NB4 (cell line): Measurements from ENCODE around the gene GET3.

Source experiments
- CTCF ChIP-seq: IDR thresholded peaks from one replicate; pipeline ENCODE4 v1.5.1; 2012; ENCODE audit warnings: low read depth, low read length
- MAX ChIP-seq: IDR thresholded peaks from 2 replicates; pipeline ENCODE4 v1.6.1; 2011; ENCODE audit warnings: low read depth, low read length
- MYC ChIP-seq: IDR thresholded peaks from 2 replicates; pipeline ENCODE4 v1.6.1; 2011; ENCODE audit warnings: low read depth, low read length
- POLR2A ChIP-seq: IDR thresholded peaks from 2 replicates; pipeline ENCODE4 v1.6.1; 2011; ENCODE audit warnings: mild to moderate bottlenecking; ENCODE audit not compliant: insufficient read length; ENCODE audit errors: extremely low read depth

- no peak for TF ChIP-seq CTCF
- no peak for TF ChIP-seq POLR2A
- no peak for TF ChIP-seq MAX
- TF ChIP-seq MYC: no peak
Measured at GRCh38 chr19:12789098-12789903, 52.0 kb downstream of the GET3 start.
